Kidney (tissue), 14 donors: ENCODE measurements around the gene RXFP3. TPM values are rescaled to one million over a fixed set of nuclear protein-coding genes. Genes with fewer than 3 reads are reported as not detected.

Experiments used
- DNase-seq, 5 donors: peaks; one replicate each; pipeline ENCODE4 v3.0.0-alpha.2; 2013 to 2020
- FAIRE-seq: peaks from 2 replicates; lab custom pipeline; 2012; peaks lifted over from hg19 to GRCh38; lab: Jason Lieb, UNC
- H3K27ac ChIP-seq, 2 donors: one replicate each; pipeline ENCODE4 v1.7.0; 2013; ENCODE audit warnings: low read depth in 2 of 2, low read length in 2 of 2, inconsistent platforms in 1 of 2
- H3K27me3 ChIP-seq: one replicate; pipeline ENCODE4 v1.7.1; 2013; ENCODE audit warnings: low read length, inconsistent platforms; ENCODE audit not compliant: control insufficient read depth, insufficient read depth
- H3K36me3 ChIP-seq, 3 donors: one replicate each; pipeline versions ENCODE4 v1.7.0 to v1.7.1; 2013; ENCODE audit warnings: low read length in 3 of 3, control low read depth in 1 of 3, inconsistent platforms in 1 of 3; ENCODE audit not compliant: insufficient read depth in 3 of 3, control insufficient read depth in 2 of 3
- H3K4me1 ChIP-seq, 3 donors: one replicate each; pipeline versions ENCODE4 v1.7.0 to v1.7.1; 2013; ENCODE audit warnings: low read length in 3 of 3, inconsistent platforms in 1 of 3, low read depth in 1 of 3; ENCODE audit not compliant: control insufficient read depth in 2 of 3, insufficient read depth in 2 of 3
- H3K4me3 ChIP-seq, 3 donors: one replicate each; pipeline versions ENCODE4 v1.7.0 to v1.8.1; 2013; ENCODE audit warnings: low read length in 3 of 3, control low read depth in 1 of 3, inconsistent platforms in 1 of 3
- H3K9ac ChIP-seq, 3 donors: one replicate each; pipeline versions ENCODE4 v1.7.0 to v1.7.1; 2013; ENCODE audit warnings: low read length in 3 of 3, control low read depth in 1 of 3, inconsistent platforms in 1 of 3
- H3K9me3 ChIP-seq, 3 donors: one replicate each; pipeline versions ENCODE4 v1.7.0 to v1.7.1; 2013; ENCODE audit warnings: low read length in 3 of 3, control low read depth in 1 of 3, inconsistent platforms in 1 of 3; ENCODE audit not compliant: control insufficient read depth in 2 of 3, insufficient read depth in 1 of 3
- CTCF ChIP-seq: IDR thresholded peaks from 3 replicates; pipeline ENCODE4 v1.5.1; 2012; ENCODE audit warnings: mild to moderate bottlenecking, moderate library complexity, borderline replicate concordance; ENCODE audit not compliant: insufficient read depth; ENCODE audit errors: extremely low read depth
- intact Hi-C: fragments of 100-400 bp; cut with DNase I; formaldehyde crosslinking; loops from one replicate; pipeline ENCODE4 v1.11.1; 2022
- polyA plus RNA-seq: library from polyadenylated mRNA; stranded (reverse); fragments of 350-450 nt; fragmentation: Illumina TruSeq; extraction: RNeasy Lipid Tissue Mini Kit (QIAGEN cat#74804); gene quantifications from one replicate; pipeline ENCODE4 v1.2.3, GENCODE V29; 2014; ENCODE audit warnings: low read depth, low replicate concordance; ENCODE audit not compliant: insufficient read depth
- total RNA-seq: library from RNA; stranded (reverse); fragmentation: NEBNext Ultra II Directional; extraction: Animal tissue kit (Norgen Biotek cat#: 25700); gene quantifications from one replicate; pipeline ENCODE4 v1.2.1, GENCODE V29; 2021
- donor health status: control.
- donor health status: control.
- donor health status: control.
- donor health status: control.
- donor health status: control.
- donor health status: DM: yes; HTN: yes; CAD: no.
- donor health status: Normal renal cell carcinoma (clear cell type).

The RXFP3 gene
- total and polyA plus RNA-seq, 2 donors from 2014 or later: not detected

- no peaks in the 10 kb centered on the region for H3K9me3 ChIP-seq
- H3K27me3 ChIP-seq: no peaks in the 10 kb centered on the region
- no peak overlapping the region for H3K27ac ChIP-seq
- H3K36me3 ChIP-seq: no peaks in the 10 kb centered on the region
- FAIRE-seq (no peak), DNase-seq (peak in 3 of 5 donors; percentile 21 to 78 (median 46))
- TF ChIP-seq CTCF: peak; percentile 78
- H3K4me3 ChIP-seq: no peak overlapping the region
- intact Hi-C loops: no loop called here
- H3K9ac ChIP-seq: no peak overlapping the region
- H3K4me1 ChIP-seq: no peaks in the 10 kb centered on the region
Measured at GRCh38 chr5:33969572-33970452, 33.6 kb downstream of the RXFP3 start.

GRCh38 chr5:33973271-33973670, 37.1 kb downstream of the RXFP3 start:
- Histone ChIP-seq H3K27me3 (no peaks in the 10 kb centered on the region), H3K9ac (no peak overlapping the region), H3K4me1 (no peaks in the 10 kb centered on the region), H3K9me3 (no peaks in the 10 kb centered on the region), H3K4me3 (no peak overlapping the region), H3K36me3 (no peaks in the 10 kb centered on the region), H3K27ac (no peak overlapping the region)
- DNase-seq (no peak), FAIRE-seq (no peak)
- intact Hi-C loops: no loop called here
- no peak for TF ChIP-seq CTCF

- DNase-seq (peak in 2 of 5 donors; percentile 34 to 65), FAIRE-seq (no peak)
- H3K27me3 ChIP-seq: no peaks in the 10 kb centered on the region
- H3K4me3 ChIP-seq: no peak overlapping the region
- H3K9ac ChIP-seq: no peak overlapping the region
- intact Hi-C loops: no loop called here
- H3K4me1 ChIP-seq: no peaks in the 10 kb centered on the region
- H3K36me3 ChIP-seq: no peaks in the 10 kb centered on the region
- no peak for TF ChIP-seq CTCF
- H3K9me3 ChIP-seq: no peaks in the 10 kb centered on the region
- no peak overlapping the region for H3K27ac ChIP-seq
Measured at GRCh38 chr5:33975852-33976251, 39.7 kb downstream of the RXFP3 start.
